ENCODE measurements around the gene IL1RAPL1. TPM values are rescaled to one million over a fixed set of nuclear protein-coding genes. Genes with fewer than 3 reads are reported as not detected.

IL1RAPL1 gene
- total RNA-seq, 1 donor from 2014 or later: 0.16 TPM

GRCh38 chrX:29422034-29422433, 834.8 kb downstream of the IL1RAPL1 start:
- Histone ChIP-seq H3K9me3 (ENCODE audit: insufficient read depth, low read depth, low read length) (no peaks in the 10 kb centered on the region), H3K79me2 (ENCODE audit: insufficient read depth, low read length) (no peaks in the 10 kb centered on the region), H3K27me3 (ENCODE audit: insufficient read depth, low read length) (no peaks in the 10 kb centered on the region), H3K4me3 (ENCODE audit: insufficient read depth, low read depth, low read length) (no peak overlapping the region), H3K4me1 (ENCODE audit: insufficient read depth, low read length) (peaks cover 4% of the 10 kb centered on the region), H4K20me1 (ENCODE audit: insufficient read depth, low read length) (no peaks in the 10 kb centered on the region), H3K27ac (ENCODE audit: low read depth, low read length) (no peak overlapping the region), H3K36me3 (ENCODE audit: insufficient read depth, low read length) (no peaks in the 10 kb centered on the region), H2AFZ (ENCODE audit: low read depth, low read length) (no peak overlapping the region), H3K9ac (ENCODE audit: low read length) (no peak overlapping the region), H3K4me2 (ENCODE audit: low read length) (no peak overlapping the region)
- DNase-seq (ENCODE audit: low read depth) (no peak), FAIRE-seq (no peak)
- H3K27me3 Mint-ChIP-seq (ENCODE audit: low read depth, unreplicated experiment): no peaks in the 10 kb centered on the region
- TF ChIP-seq CTCF (IDR thresholded peaks at IDR 0.05; ENCODE audit: insufficient read depth, low read depth, low read length): no peak
- no peak for TF ChIP-seq EZH2 (IDR thresholded peaks at IDR 0.05; ENCODE audit: insufficient read depth, low read length)
- H3K4me1 Mint-ChIP-seq (ENCODE audit: low read depth, unreplicated experiment): no peaks in the 10 kb centered on the region
- no peaks in the 10 kb centered on the region for H3K36me3 Mint-ChIP-seq (ENCODE audit: low read depth, unreplicated experiment)
- H3K4me3 Mint-ChIP-seq (ENCODE audit: unreplicated experiment): no peak overlapping the region
- no peak overlapping the region for H3K27ac Mint-ChIP-seq (ENCODE audit: unreplicated experiment)
- no peaks in the 10 kb centered on the region for H3K9me3 Mint-ChIP-seq (ENCODE audit: unreplicated experiment)

DNA sequence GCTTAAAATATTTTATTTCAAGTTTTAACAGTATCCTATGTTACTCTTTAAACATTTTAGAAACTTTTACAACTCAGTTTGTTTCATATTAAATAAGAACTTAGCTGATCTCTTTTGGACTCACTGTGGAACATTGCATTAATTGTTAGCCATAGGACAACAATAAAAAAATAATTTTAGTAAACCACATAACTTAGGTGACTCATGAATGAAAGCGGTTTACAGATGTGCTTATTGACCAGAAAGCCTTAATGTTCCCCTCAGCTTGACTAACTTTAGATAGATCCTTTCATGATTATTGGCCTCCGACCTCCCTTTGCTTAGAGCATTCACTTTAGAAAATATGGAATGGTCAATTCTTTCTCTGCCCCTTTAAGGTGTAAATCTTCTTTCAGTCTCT, 844.6 kb downstream of the IL1RAPL1 start:
- Histone ChIP-seq H3K4me1 (ENCODE audit: insufficient read depth, low read length) (no peaks in the 10 kb centered on the region), H3K4me3 (ENCODE audit: insufficient read depth, low read depth, low read length) (no peak overlapping the region), H4K20me1 (ENCODE audit: insufficient read depth, low read length) (no peaks in the 10 kb centered on the region), H2AFZ (ENCODE audit: low read depth, low read length) (no peak overlapping the region), H3K27ac (ENCODE audit: low read depth, low read length) (no peak overlapping the region), H3K36me3 (ENCODE audit: insufficient read depth, low read length) (no peaks in the 10 kb centered on the region), H3K9ac (ENCODE audit: low read length) (no peak overlapping the region), H3K4me2 (ENCODE audit: low read length) (no peak overlapping the region), H3K27me3 (ENCODE audit: insufficient read depth, low read length) (no peaks in the 10 kb centered on the region), H3K79me2 (ENCODE audit: insufficient read depth, low read length) (no peaks in the 10 kb centered on the region), H3K9me3 (ENCODE audit: insufficient read depth, low read depth, low read length) (peaks cover 3% of the 10 kb centered on the region)
- H3K4me1 Mint-ChIP-seq (ENCODE audit: low read depth, unreplicated experiment): peaks cover 8% of the 10 kb centered on the region
- H3K4me3 Mint-ChIP-seq (ENCODE audit: unreplicated experiment): no peak overlapping the region
- DNase-seq (ENCODE audit: low read depth): no peak
- no peak for TF ChIP-seq CTCF (IDR thresholded peaks at IDR 0.05; ENCODE audit: insufficient read depth, low read depth, low read length)
- no peak for TF ChIP-seq EZH2 (IDR thresholded peaks at IDR 0.05; ENCODE audit: insufficient read depth, low read length)
- no peaks in the 10 kb centered on the region for H3K9me3 Mint-ChIP-seq (ENCODE audit: unreplicated experiment)
- H3K27me3 Mint-ChIP-seq (ENCODE audit: low read depth, unreplicated experiment): no peaks in the 10 kb centered on the region
- H3K27ac Mint-ChIP-seq (ENCODE audit: unreplicated experiment): no peak overlapping the region
- FAIRE-seq: no peak
- no peaks in the 10 kb centered on the region for H3K36me3 Mint-ChIP-seq (ENCODE audit: low read depth, unreplicated experiment)

DNA sequence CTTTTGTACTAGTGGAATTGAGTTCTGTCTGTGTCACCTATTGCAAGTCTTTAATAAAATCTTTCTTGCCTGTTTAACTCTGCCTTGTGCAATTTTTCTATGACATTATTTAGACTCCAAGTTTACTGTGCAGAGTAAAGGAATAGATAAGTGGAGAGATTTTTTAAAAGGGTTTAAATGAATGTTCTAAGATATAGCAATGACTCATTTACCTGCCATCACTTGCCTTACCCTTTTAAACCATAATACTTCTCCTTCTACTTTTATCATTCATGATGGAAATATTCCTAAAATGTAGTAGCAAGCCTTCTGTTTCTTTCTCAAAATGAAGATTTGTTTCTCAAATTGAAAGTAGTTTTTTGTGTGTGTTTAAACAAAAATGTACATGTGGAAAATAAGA, 845.3 kb downstream of the IL1RAPL1 start:
- no peaks in the 10 kb centered on the region for H3K9me3 ChIP-seq (ENCODE audit: insufficient read depth, low read depth, low read length)
- H3K4me3 Mint-ChIP-seq (ENCODE audit: unreplicated experiment): no peak overlapping the region
- H3K27me3 ChIP-seq (ENCODE audit: insufficient read depth, low read length): no peaks in the 10 kb centered on the region
- H3K27ac ChIP-seq (ENCODE audit: low read depth, low read length): no peak overlapping the region
- FAIRE-seq (no peak), DNase-seq (ENCODE audit: low read depth) (no peak)
- H3K4me3 ChIP-seq (ENCODE audit: insufficient read depth, low read depth, low read length): no peak overlapping the region
- no peaks in the 10 kb centered on the region for H3K27me3 Mint-ChIP-seq (ENCODE audit: low read depth, unreplicated experiment)
- H3K4me1 ChIP-seq (ENCODE audit: insufficient read depth, low read length): no peaks in the 10 kb centered on the region
- H4K20me1 ChIP-seq (ENCODE audit: insufficient read depth, low read length): no peaks in the 10 kb centered on the region
- no peak overlapping the region for H2AFZ ChIP-seq (ENCODE audit: low read depth, low read length)
- H3K79me2 ChIP-seq (ENCODE audit: insufficient read depth, low read length): no peaks in the 10 kb centered on the region
- no peak overlapping the region for H3K27ac Mint-ChIP-seq (ENCODE audit: unreplicated experiment)
- peaks cover 8% of the 10 kb centered on the region for H3K4me1 Mint-ChIP-seq (ENCODE audit: low read depth, unreplicated experiment)
- no peak overlapping the region for H3K4me2 ChIP-seq (ENCODE audit: low read length)
- H3K9me3 Mint-ChIP-seq (ENCODE audit: unreplicated experiment): no peaks in the 10 kb centered on the region
- no peak overlapping the region for H3K9ac ChIP-seq (ENCODE audit: low read length)
- no peaks in the 10 kb centered on the region for H3K36me3 ChIP-seq (ENCODE audit: insufficient read depth, low read length)
- no peak for TF ChIP-seq CTCF (IDR thresholded peaks at IDR 0.05; ENCODE audit: insufficient read depth, low read depth, low read length)
- TF ChIP-seq EZH2 (IDR thresholded peaks at IDR 0.05; ENCODE audit: insufficient read depth, low read length): no peak
- no peaks in the 10 kb centered on the region for H3K36me3 Mint-ChIP-seq (ENCODE audit: low read depth, unreplicated experiment)
